Dendritic cell treated with granulocyte-macrophage colony-stimulating factor and Interleukin-4, amounts not matched to agents 40 ng/mL and 50 ng/mL, for 4 days (primary cell): ENCODE results near the gene MED19.

Source experiments
- H3K27ac Mint-ChIP-seq: one replicate; pipeline ENCODE4 v1.8.0; 2022; ENCODE audit warnings: mild to moderate bottlenecking, mixed read lengths
- H3K27me3 Mint-ChIP-seq: one replicate; pipeline ENCODE4 v1.8.0; 2022; ENCODE audit warnings: mild to moderate bottlenecking, mixed read lengths
- H3K36me3 Mint-ChIP-seq: one replicate; pipeline ENCODE4 v1.8.0; 2022; ENCODE audit warnings: low read depth, mixed read lengths
- H3K4me1 Mint-ChIP-seq: one replicate; pipeline ENCODE4 v1.8.0; 2022; ENCODE audit warnings: low read depth, mixed read lengths
- H3K4me3 Mint-ChIP-seq: one replicate; pipeline ENCODE4 v1.8.0; 2022; ENCODE audit warnings: mild to moderate bottlenecking, moderate library complexity, mixed read lengths
- H3K9me3 Mint-ChIP-seq: one replicate; pipeline ENCODE4 v1.8.0; 2022; ENCODE audit warnings: mixed read lengths
- intact Hi-C: fragments of 100-400 bp; cut with micrococcal nuclease; formaldehyde crosslinking; loops from one replicate; pipeline ENCODE4 v1.15.0; 2022

MED19 gene

GRCh38 chr11:57711414-57712255 lies at the start of gene MED19:
TSS of gene MED19 (minus strand) at chr11:57712215. CDS start at chr11:57712179, 36 bp downstream.
- Mint-ChIP-seq H3K4me1 (peaks cover 50% of the 10 kb centered on the region), H3K4me3 (peak within 1 kb of the TSS; percentile 97), H3K27me3 (no peaks in the 10 kb centered on the region), H3K36me3 (peaks cover 41% of the 10 kb centered on the region), H3K27ac (peak within 1 kb of the TSS; percentile 98), H3K9me3 (no peaks in the 10 kb centered on the region)
- intact Hi-C loops = loop anchor here (1.0 to 2.0 kb wide), 5 partner anchors 30 to 142 kb away; partner anchors contain the start of genes CLP1 and SELENOH

GRCh38 chr11:57758174-57758573 lies 46.2 kb upstream of the MED19 start:
- peak overlapping the region; percentile 6 for H3K27ac Mint-ChIP-seq
- no peak overlapping the region for H3K4me3 Mint-ChIP-seq
- intact Hi-C loops = loop anchor here (10.0 kb wide), 1 partner anchor 767 kb away; no protein-coding TSS in a partner anchor
- H3K9me3 Mint-ChIP-seq = no peaks in the 10 kb centered on the region
- H3K4me1 Mint-ChIP-seq = peaks cover 1% of the 10 kb centered on the region
- no peaks in the 10 kb centered on the region for H3K27me3 Mint-ChIP-seq
- H3K36me3 Mint-ChIP-seq = peaks cover 10% of the 10 kb centered on the region

GRCh38 chr11:57752954-57753353 lies 40.9 kb upstream of the MED19 start:
- no peaks in the 10 kb centered on the region for H3K36me3 Mint-ChIP-seq
- no peak overlapping the region for H3K4me3 Mint-ChIP-seq
- intact Hi-C loops = loop anchor here (10.0 kb wide), 1 partner anchor 772 kb away; no protein-coding TSS in a partner anchor
- H3K27ac Mint-ChIP-seq = no peak overlapping the region
- peaks cover 6% of the 10 kb centered on the region for H3K4me1 Mint-ChIP-seq
- H3K27me3 Mint-ChIP-seq = no peaks in the 10 kb centered on the region
- H3K9me3 Mint-ChIP-seq = no peaks in the 10 kb centered on the region

GRCh38 chr11:57751676-57752253 lies 39.8 kb upstream of the MED19 start, which contains the start of gene BTBD18:
TSS of gene BTBD18 (minus strand) at chr11:57751819. CDS start at chr11:57751188, 631 bp downstream.
- Mint-ChIP-seq H3K4me1 (peaks cover 6% of the 10 kb centered on the region), H3K27me3 (no peaks in the 10 kb centered on the region), H3K9me3 (no peaks in the 10 kb centered on the region), H3K36me3 (peaks cover 10% of the 10 kb centered on the region), H3K4me3 (no peak within 1 kb of the TSS), H3K27ac (no peak within 1 kb of the TSS)
- intact Hi-C loops = loop anchor here (1.0 to 10.0 kb wide), 2 partner anchors 49 to 773 kb away; no protein-coding TSS in a partner anchor

- intact Hi-C loops = loop anchor here (1.0 to 10.0 kb wide), 2 partner anchors 49 to 774 kb away; no protein-coding TSS in a partner anchor
- Mint-ChIP-seq H3K4me1 (peaks cover 6% of the 10 kb centered on the region), H3K4me3 (no peak overlapping the region), H3K27ac (no peak overlapping the region), H3K27me3 (no peaks in the 10 kb centered on the region), H3K9me3 (no peaks in the 10 kb centered on the region), H3K36me3 (peaks cover 16% of the 10 kb centered on the region)
These were observed 39.2 kb upstream of the MED19 start for GRCh38 chr11:57751176-57751575.

GRCh38 chr11:57746920-57747319 lies 34.9 kb upstream of the MED19 start:
- peaks cover 15% of the 10 kb centered on the region for H3K4me1 Mint-ChIP-seq
- H3K27ac Mint-ChIP-seq = no peak overlapping the region
- intact Hi-C loops = no loop called here
- H3K27me3 Mint-ChIP-seq = no peaks in the 10 kb centered on the region
- H3K9me3 Mint-ChIP-seq = no peaks in the 10 kb centered on the region
- peaks cover 58% of the 10 kb centered on the region for H3K36me3 Mint-ChIP-seq
- H3K4me3 Mint-ChIP-seq = no peak overlapping the region

GRCh38 chr11:57745206-57745605 lies 33.2 kb upstream of the MED19 start:
- Mint-ChIP-seq H3K4me1 (peaks cover 14% of the 10 kb centered on the region), H3K27ac (no peak overlapping the region), H3K27me3 (no peaks in the 10 kb centered on the region), H3K9me3 (no peaks in the 10 kb centered on the region), H3K36me3 (peaks cover 69% of the 10 kb centered on the region), H3K4me3 (no peak overlapping the region)
- intact Hi-C loops = no loop called here

GRCh38 chr11:57744357-57744756 lies 32.3 kb upstream of the MED19 start:
- Mint-ChIP-seq H3K9me3 (no peaks in the 10 kb centered on the region), H3K27me3 (no peaks in the 10 kb centered on the region), H3K4me3 (no peak overlapping the region), H3K36me3 (peaks cover 77% of the 10 kb centered on the region), H3K4me1 (peaks cover 19% of the 10 kb centered on the region), H3K27ac (no peak overlapping the region)
- intact Hi-C loops = no loop called here

GRCh38 chr11:57742087-57742452 lies 30.1 kb upstream of the MED19 start:
- Mint-ChIP-seq H3K36me3 (peaks cover 93% of the 10 kb centered on the region), H3K9me3 (no peaks in the 10 kb centered on the region), H3K4me1 (peaks cover 19% of the 10 kb centered on the region), H3K4me3 (peak overlapping the region; percentile 89), H3K27ac (peak overlapping the region; percentile 99), H3K27me3 (no peaks in the 10 kb centered on the region)
- intact Hi-C loops = no loop called here

GRCh38 chr11:57741132-57742086 lies 29.4 kb upstream of the MED19 start, which contains the start of gene SELENOH:
TSS of gene SELENOH (plus strand) at chr11:57741491. CDS start at chr11:57741596, 105 bp downstream.
- Mint-ChIP-seq H3K4me3 (peak within 1 kb of the TSS; percentile 89), H3K4me1 (peaks cover 19% of the 10 kb centered on the region), H3K27me3 (no peaks in the 10 kb centered on the region), H3K27ac (peak within 1 kb of the TSS; percentile 99), H3K9me3 (no peaks in the 10 kb centered on the region), H3K36me3 (peaks cover 92% of the 10 kb centered on the region)
- intact Hi-C loops = loop anchor here (1.0 kb wide), 2 partner anchors 29 to 84 kb away; partner anchors contain the start of genes CLP1, MED19 and TMX2

GRCh38 chr11:57735619-57736298 lies 23.7 kb upstream of the MED19 start:
- Mint-ChIP-seq H3K4me1 (peaks cover 17% of the 10 kb centered on the region), H3K9me3 (no peaks in the 10 kb centered on the region), H3K27ac (no peak overlapping the region), H3K36me3 (peaks cover 80% of the 10 kb centered on the region), H3K27me3 (no peaks in the 10 kb centered on the region), H3K4me3 (no peak overlapping the region)
- intact Hi-C loops = loop anchor here (2.0 kb wide), 1 partner anchor 21 kb away; no protein-coding TSS in a partner anchor

- Mint-ChIP-seq H3K4me1 (peaks cover 13% of the 10 kb centered on the region), H3K27me3 (no peaks in the 10 kb centered on the region), H3K9me3 (no peaks in the 10 kb centered on the region), H3K36me3 (peaks cover 66% of the 10 kb centered on the region), H3K27ac (no peak overlapping the region), H3K4me3 (no peak overlapping the region)
- intact Hi-C loops = no loop called here
These were observed 20.6 kb upstream of the MED19 start for GRCh38 chr11:57732661-57733060.

- intact Hi-C loops = no loop called here
- H3K27ac Mint-ChIP-seq = no peak overlapping the region
- no peak overlapping the region for H3K4me3 Mint-ChIP-seq
- no peaks in the 10 kb centered on the region for H3K27me3 Mint-ChIP-seq
- no peaks in the 10 kb centered on the region for H3K9me3 Mint-ChIP-seq
- H3K36me3 Mint-ChIP-seq = peaks cover 42% of the 10 kb centered on the region
- peaks cover 13% of the 10 kb centered on the region for H3K4me1 Mint-ChIP-seq
These were observed 17.5 kb upstream of the MED19 start for GRCh38 chr11:57729479-57729878.
